ELR (cell line): ENCODE measurements around the gene PEDS1.
A peak's percentile ranks its signal among the peaks of the same experiment; 100 is the strongest.
"Not testable (repeated sequence)": the region's sequence is repeated elsewhere in the genome, so short reads cannot be mapped to it uniquely, and the experiment has no call there.

Experiments
- DNase-seq: peaks from one replicate; pipeline ENCODE4 v3.0.0-alpha.2; 2015; ENCODE audit warnings: low read depth

The PEDS1 gene

GRCh38 chr20:50135157-50135556 is 18.4 kb downstream of the PEDS1 start:
- DNase-seq: not testable (repeated sequence)

DNA sequence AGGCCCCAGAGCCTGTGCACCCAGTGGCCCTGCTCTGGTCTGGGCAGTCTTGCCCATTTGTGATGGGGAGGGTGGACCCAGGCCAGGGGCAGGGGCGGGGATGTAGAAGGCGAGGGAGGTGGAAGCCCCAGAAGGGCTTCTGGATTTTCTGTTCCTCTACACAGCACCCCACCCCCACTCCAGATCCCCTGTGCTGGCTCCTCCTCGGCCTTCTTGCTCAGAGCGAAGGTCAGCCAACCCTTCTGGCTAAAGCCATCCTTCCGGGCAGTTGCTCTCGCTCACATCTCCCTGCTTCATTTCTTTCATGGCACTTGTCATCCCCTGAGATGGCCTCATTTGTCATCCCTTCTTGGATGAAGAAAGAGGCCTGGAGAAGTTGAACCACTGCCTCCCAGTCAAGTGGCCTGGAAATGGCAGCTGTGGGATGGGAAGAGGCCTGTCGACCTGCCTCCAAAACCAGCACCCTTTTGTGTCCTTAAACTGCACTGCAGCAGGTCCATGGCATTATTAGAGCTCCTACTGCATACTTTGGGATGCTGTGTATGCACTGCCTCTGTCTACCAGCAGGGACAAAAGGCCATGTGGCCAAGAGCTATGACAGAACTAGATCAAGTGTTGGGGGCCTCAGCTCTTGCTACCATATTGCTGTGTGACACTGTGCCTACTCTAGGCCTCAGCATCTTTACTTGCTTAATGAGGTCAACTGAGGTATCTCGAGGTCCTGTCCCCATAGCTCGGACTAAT is 19.9 kb downstream of the PEDS1 start:
- DNase-seq: no peak

- DNase-seq: no peak
Measured at GRCh38 chr20:50133041-50133440, 20.5 kb downstream of the PEDS1 start.

- DNase-seq: no peak
Measured at GRCh38 chr20:50130995-50131394, 22.5 kb downstream of the PEDS1 start.

DNA sequence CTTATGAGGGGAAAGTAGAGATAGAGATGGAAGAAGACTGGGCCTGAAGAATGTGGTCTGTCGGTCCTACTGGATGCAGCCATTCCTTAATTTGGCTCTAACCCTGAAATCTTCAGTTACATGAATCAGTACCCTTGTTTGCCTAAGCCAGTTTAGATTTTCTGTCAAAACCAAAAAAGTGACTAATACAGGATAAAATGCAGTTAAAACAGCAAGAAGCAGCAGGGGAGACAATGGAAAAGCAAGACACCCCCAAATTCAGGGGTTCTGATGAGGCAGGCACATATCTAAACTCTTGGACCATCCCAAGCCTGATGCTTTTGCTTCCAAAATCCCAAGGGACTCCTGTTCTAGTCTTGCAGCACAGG is 23.2 kb downstream of the PEDS1 start:
- no peak for DNase-seq

DNA sequence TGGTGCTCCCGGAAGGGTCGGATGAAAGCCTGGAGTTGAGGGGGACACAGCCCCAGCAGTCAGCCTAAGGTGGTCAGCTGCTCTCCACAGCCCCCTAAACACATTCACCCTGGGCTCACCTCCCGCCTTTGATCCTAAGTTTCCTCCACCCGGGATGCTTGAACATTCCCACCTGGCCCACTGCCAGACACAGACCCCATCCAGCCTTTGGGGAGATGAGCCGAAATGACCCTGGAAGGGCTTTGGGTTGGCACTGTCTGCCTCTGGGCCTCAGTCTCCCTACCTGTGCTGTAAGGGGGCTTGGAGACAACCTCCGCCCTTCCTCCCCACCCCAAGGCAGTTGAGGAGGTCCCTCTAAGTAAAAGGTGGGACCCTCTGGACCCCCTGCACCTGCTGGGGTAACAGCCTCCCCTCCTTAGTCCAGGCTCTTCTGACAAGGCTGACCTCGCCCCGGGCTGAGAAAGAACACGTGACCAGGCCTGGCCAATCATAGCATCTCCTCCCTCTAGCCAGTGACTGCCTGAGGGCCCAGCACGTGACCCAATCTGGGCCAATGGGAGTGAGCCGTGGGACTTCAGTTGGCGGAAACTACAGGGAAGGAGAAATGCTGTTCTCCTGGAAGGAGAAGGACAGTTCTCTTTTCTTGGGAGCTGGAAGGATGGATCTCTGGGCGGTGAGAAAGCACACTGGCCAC is 23.7 kb downstream of the PEDS1 start:
- peak; percentile 50 for DNase-seq

DNA sequence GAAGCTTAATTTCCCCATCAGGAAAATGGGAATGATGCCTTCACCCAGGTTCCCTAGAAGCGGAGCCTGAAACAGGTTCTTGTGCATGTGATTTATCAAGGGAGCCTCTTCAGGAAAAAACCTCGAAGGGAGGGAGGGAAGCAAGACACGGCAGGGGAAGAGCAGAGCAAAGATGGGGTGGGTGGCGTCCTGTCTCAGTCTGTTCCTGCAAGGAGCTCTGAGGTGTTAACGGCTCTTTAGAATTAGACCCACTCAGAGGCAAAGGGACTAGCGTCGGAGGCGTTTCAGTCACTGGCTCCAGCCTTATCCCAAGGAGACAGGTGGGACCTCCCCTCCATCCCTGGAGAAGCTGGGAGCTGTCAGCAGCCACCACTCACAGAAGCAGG is 25.0 kb downstream of the PEDS1 start:
- no peak for DNase-seq

DNA sequence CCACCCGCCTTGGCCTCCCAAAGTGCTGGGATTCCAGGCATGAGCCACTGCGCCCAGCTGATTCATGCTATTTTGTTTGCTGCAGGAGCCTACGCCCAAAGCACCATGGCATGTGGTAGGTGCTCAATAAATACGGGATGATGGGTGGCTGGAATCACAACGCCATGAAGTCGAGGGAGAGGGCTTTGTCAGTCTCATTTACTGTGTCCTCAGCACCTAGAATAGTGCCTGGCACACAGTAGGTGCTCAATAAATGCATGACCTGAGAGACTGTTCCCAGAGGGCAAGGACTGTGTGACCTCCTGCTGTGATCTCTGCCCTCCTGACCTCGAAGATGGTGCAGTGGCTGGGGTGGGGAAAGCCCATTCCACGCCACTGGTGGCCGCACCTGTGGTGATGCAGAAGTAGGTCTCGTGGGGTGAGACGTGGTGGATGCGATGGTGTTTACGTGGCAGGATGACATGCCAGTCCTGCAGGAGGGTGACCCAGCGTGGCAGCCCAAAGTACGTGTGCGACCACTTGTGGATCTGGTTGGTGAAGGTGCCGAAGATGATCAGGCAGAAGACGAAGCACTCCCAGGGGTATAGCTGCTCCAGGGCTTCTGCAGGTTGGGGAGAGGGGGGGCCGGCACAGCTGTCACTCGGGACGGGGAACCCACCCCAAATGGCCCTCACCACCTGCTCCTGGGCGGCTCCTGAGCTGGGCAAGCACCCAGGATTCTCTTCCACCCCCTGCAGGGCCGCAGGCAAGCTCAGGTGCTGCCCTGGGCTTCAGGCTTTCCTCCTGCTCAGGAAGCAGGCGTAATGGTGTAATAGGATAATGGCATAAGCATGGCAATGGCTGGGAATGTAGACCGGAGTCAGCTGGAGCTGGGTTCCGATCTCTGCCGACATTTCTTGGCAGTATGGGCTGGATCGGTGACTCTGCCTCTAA is 25.7 kb downstream of the PEDS1 start:
- DNase-seq: no peak

DNA sequence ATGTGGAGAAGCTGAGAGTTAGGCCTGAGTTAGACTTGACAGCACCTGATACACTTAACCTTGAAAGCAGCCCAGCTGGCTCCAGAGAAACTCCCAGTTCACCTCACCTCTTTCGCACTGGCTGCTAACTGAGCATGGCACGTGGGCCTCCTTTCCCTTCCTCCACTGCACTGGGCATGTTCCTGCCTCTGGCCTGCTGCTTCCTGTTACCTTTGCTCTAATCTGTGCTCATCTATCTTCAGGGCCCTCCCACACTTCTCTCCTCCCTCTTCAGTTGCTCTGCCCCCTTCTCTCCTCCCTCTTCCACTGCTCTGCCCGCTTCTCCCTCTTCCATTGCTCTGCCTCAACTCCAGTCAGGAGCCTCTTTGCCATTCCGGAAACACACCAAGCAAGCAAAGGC is 26.9 kb downstream of the PEDS1 start:
- DNase-seq: no peak

GRCh38 chr20:50125279-50125678 is 28.2 kb downstream of the PEDS1 start:
- DNase-seq: no peak

DNA sequence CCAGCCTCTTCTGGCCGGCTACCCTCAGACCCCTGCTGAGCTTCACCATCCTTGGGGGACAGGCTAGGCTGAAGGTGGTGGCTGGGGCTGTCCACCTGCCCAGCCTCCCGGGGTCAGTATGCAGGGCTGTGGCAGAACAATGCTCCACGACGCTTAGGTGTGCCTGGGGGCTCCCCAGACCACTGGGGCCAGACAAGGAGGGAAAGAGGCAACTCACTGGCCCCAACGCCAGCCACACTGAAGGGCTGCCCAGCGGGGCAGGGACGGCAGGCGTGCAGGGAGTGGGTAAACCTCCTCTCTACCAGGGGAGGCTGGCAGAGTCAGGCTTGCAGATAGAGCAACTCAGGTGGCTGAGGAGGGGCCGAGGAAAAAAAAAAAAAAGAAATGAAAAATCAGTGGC is 29.0 kb downstream of the PEDS1 start:
- no peak for DNase-seq

DNA sequence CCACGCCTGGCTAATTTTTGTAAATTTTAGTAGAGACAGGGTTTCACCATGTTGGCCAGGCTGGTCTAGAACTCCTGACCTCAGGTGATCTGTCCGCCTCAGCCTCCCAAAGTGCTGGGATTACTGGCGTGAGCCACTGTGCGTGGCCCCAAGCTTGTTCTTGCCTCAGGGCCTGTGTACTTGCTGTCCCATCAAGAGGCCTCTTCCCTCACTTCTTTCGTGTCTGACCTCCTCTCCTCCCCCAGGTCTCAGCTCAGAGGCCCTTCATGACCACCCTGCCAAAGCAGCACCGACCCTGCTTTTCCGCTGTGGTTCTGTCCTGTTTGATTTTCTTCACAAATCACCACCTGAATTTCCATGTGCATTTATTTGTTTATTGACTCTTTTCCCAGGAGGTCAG is 30.1 kb downstream of the PEDS1 start:
- no peak for DNase-seq

DNA sequence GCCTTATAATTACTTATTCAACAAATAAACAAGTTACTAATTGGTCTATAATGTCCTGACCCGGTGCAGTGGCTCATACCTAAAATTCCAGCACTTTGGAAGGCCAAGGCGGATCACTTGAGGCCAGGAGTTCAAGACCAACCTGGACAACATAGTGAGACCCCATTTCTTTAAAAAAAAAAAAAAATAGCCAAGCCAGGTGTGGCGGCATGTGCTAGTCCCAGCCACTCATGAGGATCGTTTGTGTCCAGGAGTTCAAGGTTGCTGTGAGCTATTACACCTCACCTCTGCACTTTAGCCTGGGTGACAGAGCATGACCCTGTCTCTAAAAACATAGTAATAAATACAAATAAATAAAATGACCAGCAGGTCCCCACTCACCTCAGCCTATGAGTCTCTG is 30.8 kb downstream of the PEDS1 start:
- DNase-seq: no peak

GRCh38 chr20:50121858-50122271 is 31.7 kb downstream of the PEDS1 start:
- DNase-seq: peak; percentile 67

DNA sequence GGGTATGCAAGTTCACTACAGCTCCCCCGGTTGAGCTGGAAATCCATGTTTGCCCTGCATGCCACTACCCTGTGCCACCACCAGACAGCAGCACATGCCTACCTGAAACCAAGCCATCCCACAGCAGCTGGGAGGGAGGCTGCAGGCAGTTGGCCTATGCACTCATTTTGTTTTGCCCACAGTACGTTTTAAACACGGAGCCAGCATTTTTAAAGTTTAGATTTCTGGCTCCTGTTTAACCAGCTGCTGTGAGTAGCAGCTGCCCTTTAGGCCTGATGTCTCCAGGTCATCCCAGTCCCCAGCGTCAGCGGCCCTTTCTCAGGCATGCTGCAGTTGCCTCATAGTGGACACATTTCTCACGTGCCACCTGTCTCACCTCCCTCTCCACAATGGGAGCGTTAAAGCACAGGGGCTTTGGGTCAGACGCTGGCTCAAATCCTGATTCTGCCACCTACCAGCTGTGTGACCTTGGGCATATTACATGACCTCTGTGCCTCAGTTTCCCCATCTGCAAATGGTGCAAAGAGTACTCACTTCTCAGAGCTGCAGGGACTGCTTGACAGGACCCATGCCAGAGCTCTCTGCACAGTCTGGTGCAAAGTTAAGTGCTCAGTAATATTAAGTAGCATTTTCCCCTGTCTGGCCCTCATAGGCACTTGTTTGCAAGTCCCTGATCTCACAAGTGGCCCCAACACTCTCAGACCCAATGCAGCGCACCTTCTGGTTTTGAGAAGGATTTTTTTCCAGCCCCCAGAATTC is 32.4 kb downstream of the PEDS1 start:
- DNase-seq: peak; percentile 82

DNA sequence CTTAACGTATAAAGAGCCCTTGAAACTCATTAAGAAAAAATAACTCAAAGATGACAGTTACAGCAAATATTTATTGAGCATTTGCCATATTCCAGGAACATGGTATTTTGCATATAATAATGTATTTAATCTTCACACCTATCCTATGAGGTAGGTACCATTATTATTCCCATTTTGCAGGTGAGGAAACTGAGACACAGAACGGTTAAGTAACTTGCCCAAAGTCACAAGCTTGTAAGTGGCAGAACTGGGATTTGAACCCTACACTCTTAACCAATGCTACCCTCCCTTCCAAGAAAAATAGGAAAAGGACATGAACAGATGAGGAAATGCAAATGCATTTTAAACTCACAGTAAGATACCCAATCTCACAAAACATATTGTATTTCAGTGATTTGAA is 35.3 kb downstream of the PEDS1 start:
- DNase-seq: no peak

GRCh38 chr20:50116368-50116999 is 37.0 kb downstream of the PEDS1 start:
- no peak for DNase-seq

DNA sequence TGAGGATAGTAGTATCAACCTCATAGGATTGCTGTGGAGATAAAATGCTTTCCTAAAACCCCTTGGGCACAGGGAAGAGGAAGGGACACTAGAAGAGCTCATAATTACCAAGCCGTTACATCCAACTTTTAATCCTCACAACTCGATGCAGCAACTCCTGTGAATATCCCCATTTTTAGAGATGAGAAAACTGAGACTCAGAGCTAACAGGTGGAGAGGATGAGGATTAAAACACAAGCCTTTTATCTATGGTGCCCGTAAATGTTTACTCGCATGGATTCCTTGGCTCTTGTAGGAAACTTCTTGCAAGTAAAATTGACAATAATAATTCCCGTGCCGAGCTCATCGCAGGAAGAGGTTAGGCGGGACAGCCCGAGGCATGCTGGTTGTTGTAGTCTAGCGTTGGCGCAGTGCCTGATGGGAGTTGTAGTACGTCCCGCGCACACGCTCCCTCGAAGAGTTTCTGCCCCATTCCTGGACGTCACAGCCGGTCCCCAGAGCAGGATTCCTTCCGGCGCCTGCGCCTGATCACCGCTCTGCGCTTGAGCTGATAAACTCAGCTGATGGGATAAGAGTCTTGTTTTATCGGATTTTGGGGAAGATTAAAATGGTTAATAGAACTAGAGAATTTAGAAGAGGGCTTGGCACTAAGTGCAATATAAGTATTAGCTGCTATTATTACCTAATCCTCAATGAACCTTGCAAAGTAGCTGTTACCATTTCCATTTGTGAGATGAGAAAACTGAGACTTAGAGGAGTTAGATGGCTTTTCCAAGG is 37.7 kb downstream of the PEDS1 start:
- DNase-seq: peak; percentile 100

DNA sequence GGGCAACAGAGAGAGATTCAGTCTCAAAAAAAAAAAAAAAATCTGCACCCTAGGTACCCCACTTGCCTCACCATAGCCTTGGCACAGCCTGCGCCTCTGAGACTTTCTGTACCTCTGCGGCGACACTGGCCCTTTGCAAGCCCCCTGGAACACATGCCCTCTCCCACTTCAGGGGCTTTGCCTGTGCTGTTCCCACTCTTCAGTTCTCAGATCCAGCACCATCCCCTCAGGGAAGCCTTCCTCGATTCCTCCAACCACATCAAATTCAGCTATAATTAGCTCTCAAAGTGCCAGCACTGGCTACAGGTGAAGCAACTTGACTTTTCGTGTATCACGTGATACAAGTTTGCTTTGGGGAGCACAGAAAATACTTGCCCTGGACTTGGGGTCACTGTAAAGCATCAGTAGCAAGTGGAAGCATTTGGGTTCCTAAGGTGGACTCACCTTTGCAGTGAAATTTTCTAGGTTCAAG is 38.4 kb downstream of the PEDS1 start:
- no peak for DNase-seq

DNA sequence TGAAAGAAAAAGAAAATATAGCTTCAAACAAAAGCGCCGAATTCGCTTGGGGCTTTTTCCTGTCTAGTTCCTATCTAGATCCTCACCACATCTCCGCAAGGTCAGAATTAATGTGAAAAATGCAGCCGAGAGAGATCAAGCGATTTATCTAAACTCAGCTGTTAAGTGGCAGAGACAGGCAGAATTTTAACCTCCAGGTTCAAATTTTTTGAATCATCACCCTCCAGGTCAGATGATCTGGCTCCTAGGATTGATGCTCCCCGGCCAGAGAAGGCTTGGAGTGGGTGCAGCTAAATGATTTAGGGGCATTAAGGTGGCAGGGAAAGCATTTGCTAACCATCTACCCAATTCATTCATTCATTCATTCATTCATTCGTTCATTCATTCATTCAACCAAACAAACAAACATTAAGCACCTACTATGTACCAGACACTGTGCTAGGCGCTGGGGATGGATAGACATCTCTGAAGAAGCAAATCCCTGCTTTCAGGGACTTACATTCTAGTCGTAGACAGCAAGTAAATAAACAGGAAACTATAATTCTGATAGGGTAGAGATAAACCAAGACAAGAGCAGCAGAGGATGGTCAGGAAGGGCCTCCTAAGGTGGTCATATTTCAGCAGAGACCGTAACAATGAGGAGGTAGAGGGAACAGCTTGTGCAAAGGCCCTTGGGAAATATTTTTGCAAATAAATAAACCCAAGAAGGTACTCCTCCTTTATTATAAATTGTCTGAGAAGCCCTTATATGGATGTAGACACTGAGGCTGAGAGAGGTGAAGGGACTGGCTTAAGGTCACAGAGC is 39.9 kb downstream of the PEDS1 start:
- peak; percentile 56 for DNase-seq
